Liver (tissue), 9 donors: Measurements from ENCODE around the gene KAZN. TPM values are rescaled to one million over a fixed set of nuclear protein-coding genes. Genes with fewer than 3 reads are reported as not detected.

Experiments
- DNase-seq: peaks from one replicate; pipeline ENCODE4 v3.0.0-alpha.2; 2017; ENCODE audit warnings: low spot score
- H3K27ac ChIP-seq, 2 donors: one replicate each; pipeline ENCODE4 v1.7.0; 2013; ENCODE audit warnings: inconsistent platforms in 2 of 2, low read length in 2 of 2, control low read depth in 1 of 2, low read depth in 1 of 2, mild to moderate bottlenecking in 1 of 2
- H3K27me3 ChIP-seq, 4 donors: one replicate each; pipeline versions ENCODE4 v1.6.1 to v1.7.0; 2013; ENCODE audit warnings: low read length in 3 of 4, inconsistent platforms in 1 of 4, mild to moderate bottlenecking in 1 of 4, moderate library complexity in 1 of 4; ENCODE audit not compliant: control insufficient read depth in 4 of 4, insufficient read depth in 4 of 4
- H3K36me3 ChIP-seq, 4 donors: one replicate each; pipeline versions ENCODE4 v1.6.1 to v1.7.0; 2013; ENCODE audit warnings: low read length in 3 of 4, mild to moderate bottlenecking in 3 of 4, low read depth in 1 of 4, moderate library complexity in 1 of 4; ENCODE audit not compliant: control insufficient read depth in 4 of 4, insufficient read depth in 3 of 4
- H3K4me1 ChIP-seq, 4 donors: one replicate each; pipeline versions ENCODE4 v1.6.1 to v1.7.0; 2013; ENCODE audit warnings: low read length in 3 of 4, mild to moderate bottlenecking in 3 of 4, moderate library complexity in 1 of 4; ENCODE audit not compliant: control insufficient read depth in 4 of 4, insufficient read depth in 4 of 4
- H3K4me3 ChIP-seq, 3 donors: one replicate each; pipeline versions ENCODE4 v1.6.1 to v1.7.0; 2013; ENCODE audit warnings: low read length in 3 of 3, control low read depth in 1 of 3, low read depth in 1 of 3, mild to moderate bottlenecking in 1 of 3
- H3K9ac ChIP-seq, 2 donors: one replicate each; pipeline ENCODE4 v1.7.0; 2013; ENCODE audit warnings: low read length in 2 of 2, mild to moderate bottlenecking in 2 of 2, moderate library complexity in 2 of 2, control low read depth in 1 of 2, low read depth in 1 of 2
- H3K9me3 ChIP-seq, 4 donors: one replicate each; pipeline versions ENCODE4 v1.6.1 to v1.7.0; 2013; ENCODE audit warnings: low read length in 3 of 4; ENCODE audit not compliant: control insufficient read depth in 4 of 4
- EGR1 ChIP-seq, 2 donors: IDR thresholded peaks; 2 replicates each; pipeline ENCODE4 v1.6.1; 2016 to 2018; ENCODE audit warnings: antibody characterized with exemption in 2 of 2, low read depth in 2 of 2
- FOXA1 ChIP-seq: IDR thresholded peaks from 2 replicates; pipeline ENCODE4 v1.6.1; 2016; ENCODE audit warnings: antibody characterized with exemption
- FOXA2 ChIP-seq: IDR thresholded peaks from 2 replicates; pipeline ENCODE4 v1.6.1; 2016; ENCODE audit warnings: antibody characterized with exemption
- GABPA ChIP-seq, 2 donors: IDR thresholded peaks in 1 of 2; conservative IDR thresholded peaks in 1 of 2; 2 replicates each; pipeline ENCODE4 v1.6.1; 2016; ENCODE audit warnings: antibody characterized with exemption in 2 of 2, mild to moderate bottlenecking in 1 of 2, moderate library complexity in 1 of 2
- HNF4A ChIP-seq, 2 donors: conservative IDR thresholded peaks; 2 replicates each; pipeline ENCODE4 v1.6.1; 2016; ENCODE audit warnings: antibody characterized with exemption in 2 of 2, mild to moderate bottlenecking in 2 of 2
- NR2F2 ChIP-seq: IDR thresholded peaks from 2 replicates; pipeline ENCODE4 v1.6.1; 2016; ENCODE audit warnings: antibody characterized with exemption
- RAD21 ChIP-seq, 2 donors: IDR thresholded peaks; 2 replicates each; pipeline ENCODE4 v1.6.1; 2016; ENCODE audit warnings: antibody characterized with exemption in 2 of 2, mild to moderate bottlenecking in 2 of 2
- SP1 ChIP-seq: IDR thresholded peaks from 2 replicates; pipeline ENCODE4 v1.6.1; 2018; ENCODE audit warnings: antibody characterized with exemption, mild to moderate bottlenecking
- TAF1 ChIP-seq: conservative IDR thresholded peaks from 2 replicates; pipeline ENCODE4 v1.6.1; 2016; ENCODE audit warnings: antibody characterized with exemption, mild to moderate bottlenecking
- YY1 ChIP-seq: IDR thresholded peaks from 2 replicates; pipeline ENCODE4 v1.6.1; 2016; ENCODE audit warnings: antibody characterized with exemption, mild to moderate bottlenecking
- WGBS: extraction: QIAGEN DNeasy Blood & Tissue Kit; methylation state at CpG from one replicate; pipeline ENCODE4 v1.1.7; 2013; 5-methylcytosine and 5-hydroxymethylcytosine counted together
- polyA plus RNA-seq, 2 donors: library from polyadenylated mRNA; stranded (reverse) in 1 of 2; unstranded in 1 of 2; fragments of 200-250 nt in 1 of 2; fragments of >200 nt in 1 of 2; fragmentation: Nextera tagmentation in 1 of 2; extraction: Ambion mirVana in 1 of 2; gene quantifications; one replicate each; pipeline versions ENCODE4 v1.2.1 to v1.2.3, GENCODE V29; 2013 to 2015
- total RNA-seq, 2 donors: library from RNA; depleted of rRNA; stranded (reverse); fragments of >200 nt; gene quantifications; one replicate each; pipeline ENCODE4 v1.2.3, GENCODE V29; 2014
- TF ChIP-seq, protein P1 (sequence below): IDR thresholded peaks from 2 replicates; pipeline ENCODE4 v1.6.1; 2016; ENCODE audit warnings: antibody characterized with exemption
- TF ChIP-seq, protein P2 (sequence below): IDR thresholded peaks from 2 replicates; pipeline ENCODE4 v1.6.1; 2016; ENCODE audit warnings: antibody characterized with exemption
- TF ChIP-seq, protein P3 (sequence below): IDR thresholded peaks from 2 replicates; pipeline ENCODE4 v1.6.1; 2016; ENCODE audit warnings: antibody characterized with exemption
- TF ChIP-seq, protein P4 (sequence below): IDR thresholded peaks from 2 replicates; pipeline ENCODE4 v1.6.1; 2016; ENCODE audit warnings: antibody characterized with exemption, mild to moderate bottlenecking
- TF ChIP-seq, protein P5 (sequence below): fragments of 150-350 bp; IDR thresholded peaks from 2 replicates; pipeline ENCODE4 v1.5.1; 2017; ENCODE audit warnings: improper control_type of control experiment, low read depth, low read length; ENCODE audit not compliant: missing input control
- donor health status: healthy.
- donor health status: healthy.
- donor health status: healthy.
- donor health status: healthy.
- donor health status: healthy.

Gene KAZN
- total and polyA plus RNA-seq, 4 donors = 1.9 to 6.9 (median 2.4) TPM

DNA sequence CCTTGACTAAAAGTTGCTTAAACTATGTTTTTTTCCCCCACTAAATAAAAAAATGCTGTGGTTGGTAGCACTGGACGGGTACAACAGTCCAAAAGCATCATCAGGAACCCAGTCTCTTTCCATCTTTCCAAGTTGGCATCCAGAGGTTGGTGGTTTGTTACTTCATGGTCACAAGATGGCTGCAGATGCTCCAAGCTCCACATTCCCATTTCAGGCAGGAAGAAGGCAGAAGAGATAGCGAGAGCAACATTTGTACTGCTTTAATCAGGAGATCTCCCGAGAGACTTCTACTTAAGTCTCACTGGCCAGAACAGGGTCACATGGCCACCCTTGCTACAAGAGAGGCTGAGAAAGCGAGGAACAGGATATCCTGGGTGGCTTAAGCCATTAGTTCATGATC lies 230.2 kb downstream of the KAZN start (continued):
- TF ChIP-seq, protein P1, sequence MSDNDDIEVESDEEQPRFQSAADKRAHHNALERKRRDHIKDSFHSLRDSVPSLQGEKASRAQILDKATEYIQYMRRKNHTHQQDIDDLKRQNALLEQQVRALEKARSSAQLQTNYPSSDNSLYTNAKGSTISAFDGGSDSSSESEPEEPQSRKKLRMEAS = no peak
- TF ChIP-seq, protein P2, sequence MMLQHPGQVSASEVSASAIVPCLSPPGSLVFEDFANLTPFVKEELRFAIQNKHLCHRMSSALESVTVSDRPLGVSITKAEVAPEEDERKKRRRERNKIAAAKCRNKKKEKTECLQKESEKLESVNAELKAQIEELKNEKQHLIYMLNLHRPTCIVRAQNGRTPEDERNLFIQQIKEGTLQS = no peak

DNA sequence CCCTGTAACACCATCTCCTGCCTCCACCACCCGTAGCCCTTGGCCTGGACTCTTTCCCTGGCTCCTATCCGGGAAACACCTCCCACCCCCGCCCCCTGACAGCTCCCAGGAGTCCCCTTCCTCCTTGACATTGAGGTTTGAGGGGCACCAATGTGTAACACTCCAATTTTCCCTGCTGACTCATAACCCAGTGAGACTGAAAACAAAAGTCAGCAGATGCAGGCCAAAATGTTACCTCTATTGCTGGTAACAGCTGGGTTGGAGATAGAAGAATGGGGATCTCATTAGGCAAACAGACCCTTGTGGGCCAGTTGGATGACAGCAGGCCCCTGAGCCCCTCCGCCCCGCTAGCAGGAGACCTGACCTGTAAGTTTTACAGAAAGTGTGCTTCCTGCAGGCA lies 237.2 kb downstream of the KAZN start:
- no peak overlapping the region for H3K9ac ChIP-seq
- no peaks in the 10 kb centered on the region for H3K4me1 ChIP-seq
- WGBS = 64% methylated on average over 5 of the region's 5 CpGs
- no peaks in the 10 kb centered on the region for H3K36me3 ChIP-seq
- H3K27ac ChIP-seq = no peak overlapping the region
- DNase-seq = no peak
- no peak overlapping the region for H3K4me3 ChIP-seq
- no peaks in the 10 kb centered on the region for H3K27me3 ChIP-seq
- H3K9me3 ChIP-seq = no peaks in the 10 kb centered on the region
- no peak for TF ChIP-seq EGR1 (IDR thresholded peaks at IDR 0.05; ENCODE audit: low read depth in 2 of 2)
- TF ChIP-seq, protein P1 = no peak
- TF ChIP-seq TAF1 = no peak
- TF ChIP-seq GABPA (IDR thresholded peaks at IDR 0.05 in 1 of 2, conservative IDR thresholded peaks at IDR 0.05 in 1 of 2) = no peak
- TF ChIP-seq YY1 = no peak
- no peak for TF ChIP-seq NR2F2
- TF ChIP-seq SP1 = no peak
- no peak for TF ChIP-seq FOXA2
- TF ChIP-seq, protein P3, sequence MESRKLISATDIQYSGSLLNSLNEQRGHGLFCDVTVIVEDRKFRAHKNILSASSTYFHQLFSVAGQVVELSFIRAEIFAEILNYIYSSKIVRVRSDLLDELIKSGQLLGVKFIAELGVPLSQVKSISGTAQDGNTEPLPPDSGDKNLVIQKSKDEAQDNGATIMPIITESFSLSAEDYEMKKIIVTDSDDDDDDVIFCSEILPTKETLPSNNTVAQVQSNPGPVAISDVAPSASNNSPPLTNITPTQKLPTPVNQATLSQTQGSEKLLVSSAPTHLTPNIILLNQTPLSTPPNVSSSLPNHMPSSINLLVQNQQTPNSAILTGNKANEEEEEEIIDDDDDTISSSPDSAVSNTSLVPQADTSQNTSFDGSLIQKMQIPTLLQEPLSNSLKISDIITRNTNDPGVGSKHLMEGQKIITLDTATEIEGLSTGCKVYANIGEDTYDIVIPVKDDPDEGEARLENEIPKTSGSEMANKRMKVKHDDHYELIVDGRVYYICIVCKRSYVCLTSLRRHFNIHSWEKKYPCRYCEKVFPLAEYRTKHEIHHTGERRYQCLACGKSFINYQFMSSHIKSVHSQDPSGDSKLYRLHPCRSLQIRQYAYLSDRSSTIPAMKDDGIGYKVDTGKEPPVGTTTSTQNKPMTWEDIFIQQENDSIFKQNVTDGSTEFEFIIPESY = no peak
- TF ChIP-seq, protein P4, sequence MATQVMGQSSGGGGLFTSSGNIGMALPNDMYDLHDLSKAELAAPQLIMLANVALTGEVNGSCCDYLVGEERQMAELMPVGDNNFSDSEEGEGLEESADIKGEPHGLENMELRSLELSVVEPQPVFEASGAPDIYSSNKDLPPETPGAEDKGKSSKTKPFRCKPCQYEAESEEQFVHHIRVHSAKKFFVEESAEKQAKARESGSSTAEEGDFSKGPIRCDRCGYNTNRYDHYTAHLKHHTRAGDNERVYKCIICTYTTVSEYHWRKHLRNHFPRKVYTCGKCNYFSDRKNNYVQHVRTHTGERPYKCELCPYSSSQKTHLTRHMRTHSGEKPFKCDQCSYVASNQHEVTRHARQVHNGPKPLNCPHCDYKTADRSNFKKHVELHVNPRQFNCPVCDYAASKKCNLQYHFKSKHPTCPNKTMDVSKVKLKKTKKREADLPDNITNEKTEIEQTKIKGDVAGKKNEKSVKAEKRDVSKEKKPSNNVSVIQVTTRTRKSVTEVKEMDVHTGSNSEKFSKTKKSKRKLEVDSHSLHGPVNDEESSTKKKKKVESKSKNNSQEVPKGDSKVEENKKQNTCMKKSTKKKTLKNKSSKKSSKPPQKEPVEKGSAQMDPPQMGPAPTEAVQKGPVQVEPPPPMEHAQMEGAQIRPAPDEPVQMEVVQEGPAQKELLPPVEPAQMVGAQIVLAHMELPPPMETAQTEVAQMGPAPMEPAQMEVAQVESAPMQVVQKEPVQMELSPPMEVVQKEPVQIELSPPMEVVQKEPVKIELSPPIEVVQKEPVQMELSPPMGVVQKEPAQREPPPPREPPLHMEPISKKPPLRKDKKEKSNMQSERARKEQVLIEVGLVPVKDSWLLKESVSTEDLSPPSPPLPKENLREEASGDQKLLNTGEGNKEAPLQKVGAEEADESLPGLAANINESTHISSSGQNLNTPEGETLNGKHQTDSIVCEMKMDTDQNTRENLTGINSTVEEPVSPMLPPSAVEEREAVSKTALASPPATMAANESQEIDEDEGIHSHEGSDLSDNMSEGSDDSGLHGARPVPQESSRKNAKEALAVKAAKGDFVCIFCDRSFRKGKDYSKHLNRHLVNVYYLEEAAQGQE = no peak
- TF ChIP-seq, protein P5, sequence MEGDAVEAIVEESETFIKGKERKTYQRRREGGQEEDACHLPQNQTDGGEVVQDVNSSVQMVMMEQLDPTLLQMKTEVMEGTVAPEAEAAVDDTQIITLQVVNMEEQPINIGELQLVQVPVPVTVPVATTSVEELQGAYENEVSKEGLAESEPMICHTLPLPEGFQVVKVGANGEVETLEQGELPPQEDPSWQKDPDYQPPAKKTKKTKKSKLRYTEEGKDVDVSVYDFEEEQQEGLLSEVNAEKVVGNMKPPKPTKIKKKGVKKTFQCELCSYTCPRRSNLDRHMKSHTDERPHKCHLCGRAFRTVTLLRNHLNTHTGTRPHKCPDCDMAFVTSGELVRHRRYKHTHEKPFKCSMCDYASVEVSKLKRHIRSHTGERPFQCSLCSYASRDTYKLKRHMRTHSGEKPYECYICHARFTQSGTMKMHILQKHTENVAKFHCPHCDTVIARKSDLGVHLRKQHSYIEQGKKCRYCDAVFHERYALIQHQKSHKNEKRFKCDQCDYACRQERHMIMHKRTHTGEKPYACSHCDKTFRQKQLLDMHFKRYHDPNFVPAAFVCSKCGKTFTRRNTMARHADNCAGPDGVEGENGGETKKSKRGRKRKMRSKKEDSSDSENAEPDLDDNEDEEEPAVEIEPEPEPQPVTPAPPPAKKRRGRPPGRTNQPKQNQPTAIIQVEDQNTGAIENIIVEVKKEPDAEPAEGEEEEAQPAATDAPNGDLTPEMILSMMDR = no peak
- TF ChIP-seq, protein P2 = no peak
- TF ChIP-seq HNF4A (conservative IDR thresholded peaks at IDR 0.05) = no peak
- no peak for TF ChIP-seq RAD21 (IDR thresholded peaks at IDR 0.05)
- no peak for TF ChIP-seq FOXA1
